WI38 (cell line): ENCODE results near the gene SEC24C.

ENCODE experiments used
- H3K4me3 ChIP-seq: 2 replicates; pipeline ENCODE4 v1.5.1; 2011; ENCODE audit warnings: low read depth, mild to moderate bottlenecking, control low read depth, low read length
- TF ChIP-seq, protein P1 (sequence below): IDR thresholded peaks from 2 replicates; pipeline ENCODE4 v1.5.1; 2012; ENCODE audit warnings: low read depth, mild to moderate bottlenecking, control low read depth, low read length

Gene SEC24C

DNA sequence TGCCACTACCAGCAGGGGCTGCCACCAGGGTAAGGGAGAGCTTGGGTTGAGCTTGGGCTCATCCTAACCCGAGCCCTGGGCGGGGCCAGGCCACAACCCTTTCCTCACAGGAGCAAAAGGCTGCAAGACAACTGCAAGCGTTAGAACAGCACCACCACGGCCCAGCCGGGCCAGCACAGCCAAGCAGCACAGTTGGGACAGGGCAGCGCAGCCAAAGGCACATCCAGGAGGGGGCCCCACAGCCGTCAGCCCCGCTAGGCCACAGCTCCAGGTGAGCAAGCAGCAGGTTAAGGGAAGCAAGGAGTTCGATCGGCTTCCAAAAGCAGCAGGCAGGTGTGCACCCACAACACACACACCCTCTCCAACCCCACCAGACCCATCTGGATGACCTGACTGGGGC is 74.2 kb downstream of the SEC24C start:
- no peak overlapping the region for H3K4me3 ChIP-seq
- TF ChIP-seq, protein P1, sequence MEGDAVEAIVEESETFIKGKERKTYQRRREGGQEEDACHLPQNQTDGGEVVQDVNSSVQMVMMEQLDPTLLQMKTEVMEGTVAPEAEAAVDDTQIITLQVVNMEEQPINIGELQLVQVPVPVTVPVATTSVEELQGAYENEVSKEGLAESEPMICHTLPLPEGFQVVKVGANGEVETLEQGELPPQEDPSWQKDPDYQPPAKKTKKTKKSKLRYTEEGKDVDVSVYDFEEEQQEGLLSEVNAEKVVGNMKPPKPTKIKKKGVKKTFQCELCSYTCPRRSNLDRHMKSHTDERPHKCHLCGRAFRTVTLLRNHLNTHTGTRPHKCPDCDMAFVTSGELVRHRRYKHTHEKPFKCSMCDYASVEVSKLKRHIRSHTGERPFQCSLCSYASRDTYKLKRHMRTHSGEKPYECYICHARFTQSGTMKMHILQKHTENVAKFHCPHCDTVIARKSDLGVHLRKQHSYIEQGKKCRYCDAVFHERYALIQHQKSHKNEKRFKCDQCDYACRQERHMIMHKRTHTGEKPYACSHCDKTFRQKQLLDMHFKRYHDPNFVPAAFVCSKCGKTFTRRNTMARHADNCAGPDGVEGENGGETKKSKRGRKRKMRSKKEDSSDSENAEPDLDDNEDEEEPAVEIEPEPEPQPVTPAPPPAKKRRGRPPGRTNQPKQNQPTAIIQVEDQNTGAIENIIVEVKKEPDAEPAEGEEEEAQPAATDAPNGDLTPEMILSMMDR: no peak

- TF ChIP-seq, protein P1: no peak
- no peak overlapping the region for H3K4me3 ChIP-seq
Measured at GRCh38 chr10:73819081-73819480, 74.9 kb downstream of the SEC24C start.

DNA sequence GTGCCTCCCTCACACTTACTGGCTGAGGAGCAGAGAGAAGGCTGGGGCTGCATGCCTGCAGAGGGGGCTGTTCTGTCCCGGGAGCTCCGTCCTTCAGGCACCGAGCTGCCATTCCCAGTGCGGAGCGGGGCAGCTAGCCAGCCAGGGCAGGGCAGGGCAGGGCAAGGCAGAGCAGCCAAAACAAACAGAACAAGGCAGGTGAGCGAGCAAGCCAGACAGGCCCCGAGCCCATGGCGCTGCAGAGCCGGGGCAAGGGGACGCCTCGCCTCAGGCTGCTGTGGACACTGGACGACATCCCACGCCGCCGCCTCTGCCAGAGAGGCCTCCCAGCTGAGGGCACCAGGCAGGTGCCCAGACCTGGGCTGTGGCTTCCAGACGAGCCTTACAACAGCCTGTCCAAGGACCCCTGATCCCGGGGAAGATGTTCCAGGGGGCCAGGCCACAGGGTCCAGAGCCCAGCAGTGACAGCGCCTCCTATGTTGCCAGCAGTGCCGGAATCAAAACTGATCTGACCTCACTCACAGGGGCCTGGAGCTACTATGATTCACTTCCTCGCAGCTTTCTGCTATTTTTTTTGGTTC is 75.4 kb downstream of the SEC24C start:
- TF ChIP-seq, protein P1: no peak
- H3K4me3 ChIP-seq: no peak overlapping the region
